NCI-H2196 treated with DMSO at 0.1 percent for 48 hours (cell line): ENCODE results near the gene ADAM11.

Source experiments
- DNase-seq: peaks from one replicate; lab custom pipeline; 2025; ENCODE audit not compliant: unreplicated experiment; lab: John Stamatoyannopoulos, UW

The ADAM11 gene

GRCh38 chr17:44757045-44757917 is 1.5 kb upstream of the ADAM11 start:
- DNase-seq: no peak

GRCh38 chr17:44757918-44758413 is 822 bp upstream of the ADAM11 start:
- DNase-seq: no peak

GRCh38 chr17:44759086-44759915 is 513 bp downstream of the ADAM11 start:
- DNase-seq: no peak

GRCh38 chr17:44759916-44760243 is 1.1 kb downstream of the ADAM11 start:
- no peak for DNase-seq

GRCh38 chr17:44760474-44761308 is 1.9 kb downstream of the ADAM11 start:
- DNase-seq: no peak

GRCh38 chr17:44761932-44762810 is 3.4 kb downstream of the ADAM11 start:
- no peak for DNase-seq

GRCh38 chr17:44763170-44763569 is 4.4 kb downstream of the ADAM11 start:
- DNase-seq: no peak

- no peak for DNase-seq
These were observed 7.2 kb downstream of the ADAM11 start for GRCh38 chr17:44765965-44766364.

GRCh38 chr17:44766409-44767038 is 7.7 kb downstream of the ADAM11 start:
- no peak for DNase-seq

GRCh38 chr17:44767493-44767892 is 8.7 kb downstream of the ADAM11 start:
- no peak for DNase-seq

GRCh38 chr17:44768505-44769142 is 9.8 kb downstream of the ADAM11 start:
- DNase-seq: no peak

- DNase-seq: no peak
These were observed 10.4 kb downstream of the ADAM11 start for GRCh38 chr17:44769230-44769629.

GRCh38 chr17:44769647-44770084 is 10.9 kb downstream of the ADAM11 start:
- no peak for DNase-seq

GRCh38 chr17:44770166-44770925 is 11.6 kb downstream of the ADAM11 start:
- DNase-seq: no peak

GRCh38 chr17:44772308-44773045 is 13.7 kb downstream of the ADAM11 start:
- no peak for DNase-seq

GRCh38 chr17:44773140-44773539 is 14.4 kb downstream of the ADAM11 start:
- no peak for DNase-seq

GRCh38 chr17:44774271-44775135 is 15.7 kb downstream of the ADAM11 start:
- peak; percentile 69 for DNase-seq
